Testis (tissue), 2 donors: ENCODE results near the gene DNAJB6.

Source experiments
- CTCF ChIP-seq, 3 experiments: fragments of 450-650 bp in 2 of 3; fragments of 200-600 bp in 1 of 3; sonication (generic) in 1 of 3; IDR thresholded peaks; one replicate each; pipeline ENCODE4 v1.5.1; 2016 to 2019; ENCODE audit warnings: antibody characterized with exemption in 3 of 3, mild to moderate bottlenecking in 2 of 3, moderate library complexity in 1 of 3
- POLR2A ChIP-seq: fragments of 450-650 bp; IDR thresholded peaks from one replicate; pipeline ENCODE4 v1.6.1; 2017; ENCODE audit warnings: antibody characterized with exemption, mild to moderate bottlenecking, moderate library complexity

GRCh38 chr7:157427811-157428553 lies 91.2 kb downstream of the DNAJB6 start:
- TF ChIP-seq POLR2A (no peak), CTCF (IDR thresholded peaks at IDR 0.05) (no peak)
